Left ventricle myocardium inferior (tissue), 1 donor: ENCODE data around the gene PTPRC. TPM values are rescaled to one million over a fixed set of nuclear protein-coding genes. Genes with fewer than 3 reads are reported as not detected.

ENCODE experiments used
- DNase-seq: peaks from one replicate; pipeline ENCODE4 v3.0.0-alpha.2; 2020
- H3K27ac ChIP-seq: fragments of 200-600 bp; replicated peaks from 2 replicates; pipeline ENCODE4 v1.8.0; 2021
- H3K27me3 ChIP-seq: fragments of 200-600 bp; 2 replicates; pipeline ENCODE4 v1.8.0; 2021; ENCODE audit warnings: low read depth
- H3K36me3 ChIP-seq: fragments of 200-600 bp; 2 replicates; pipeline ENCODE4 v1.8.0; 2021
- H3K4me1 ChIP-seq: fragments of 200-600 bp; 2 replicates; pipeline ENCODE4 v1.8.0; 2021
- H3K4me3 ChIP-seq: fragments of 200-600 bp; 2 replicates; pipeline ENCODE4 v1.8.0; 2021; ENCODE audit warnings: mild to moderate bottlenecking, moderate library complexity
- H3K9me3 ChIP-seq: fragments of 200-600 bp; replicated peaks from 2 replicates; pipeline ENCODE4 v1.8.0; 2021
- intact Hi-C: fragments of 100-400 bp; cut with micrococcal nuclease; formaldehyde crosslinking; loops from one replicate; pipeline ENCODE4 v1.11.0; 2022
- total RNA-seq: library from RNA; stranded (reverse); fragmentation: NEBNext Ultra II Directional; extraction: Animal tissue kit (Norgen Biotek cat#: 25700); gene quantifications from one replicate; pipeline ENCODE4 v1.2.1, GENCODE V29; 2021
- TF ChIP-seq, protein P1 (sequence below): fragments of 200-600 bp; IDR thresholded peaks from 2 replicates; pipeline ENCODE4 v1.8.0; 2021; ENCODE audit warnings: antibody characterized with exemption, mild to moderate bottlenecking, borderline replicate concordance
- donor health status: DM: no; HTN: yes; CAD: no; lungs with severe emphysema.

The PTPRC gene
- total RNA-seq, 1 donor from 2014 or later, result 7.5 TPM

DNA sequence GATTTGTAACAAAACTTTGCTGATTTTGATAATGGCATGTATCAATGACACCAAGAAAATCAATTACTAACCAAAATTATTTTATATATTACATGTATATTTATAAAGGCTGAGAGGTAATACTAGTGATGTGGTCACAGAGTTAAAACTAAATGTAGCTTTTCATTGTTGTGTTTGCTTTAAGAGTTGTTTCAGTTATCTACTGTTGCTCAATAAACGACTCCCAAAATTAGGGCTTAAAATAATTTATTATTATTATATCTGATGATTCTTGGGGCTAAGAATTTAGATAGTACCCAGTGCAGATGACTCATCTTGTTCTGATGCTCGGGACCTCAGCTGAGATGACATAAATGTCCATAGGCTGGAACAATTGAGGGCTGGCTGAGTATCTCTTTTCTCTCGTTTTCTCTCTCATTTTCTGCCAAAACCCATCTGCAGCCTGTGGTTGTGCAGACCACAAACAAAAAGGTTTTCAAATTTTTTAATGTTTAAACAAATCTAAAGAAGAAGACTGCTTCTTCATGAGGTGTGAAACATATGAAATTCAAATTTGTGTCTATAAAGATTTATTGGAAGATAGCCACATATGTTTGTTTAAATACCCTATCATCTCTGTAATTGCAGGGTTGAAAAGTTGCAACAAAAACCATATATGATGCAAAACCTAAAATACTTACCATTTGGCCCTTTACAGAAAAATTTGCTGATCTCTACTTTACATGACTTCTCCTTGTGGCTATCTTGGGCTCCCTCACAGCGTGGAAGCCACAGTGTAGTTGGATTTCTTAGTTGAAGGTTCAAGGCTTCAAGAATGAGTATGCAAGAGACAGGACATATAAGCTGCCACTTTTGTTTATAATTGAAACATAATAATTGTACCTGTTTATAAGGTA, 14.8 kb upstream of the PTPRC start:
- TF ChIP-seq, protein P1, sequence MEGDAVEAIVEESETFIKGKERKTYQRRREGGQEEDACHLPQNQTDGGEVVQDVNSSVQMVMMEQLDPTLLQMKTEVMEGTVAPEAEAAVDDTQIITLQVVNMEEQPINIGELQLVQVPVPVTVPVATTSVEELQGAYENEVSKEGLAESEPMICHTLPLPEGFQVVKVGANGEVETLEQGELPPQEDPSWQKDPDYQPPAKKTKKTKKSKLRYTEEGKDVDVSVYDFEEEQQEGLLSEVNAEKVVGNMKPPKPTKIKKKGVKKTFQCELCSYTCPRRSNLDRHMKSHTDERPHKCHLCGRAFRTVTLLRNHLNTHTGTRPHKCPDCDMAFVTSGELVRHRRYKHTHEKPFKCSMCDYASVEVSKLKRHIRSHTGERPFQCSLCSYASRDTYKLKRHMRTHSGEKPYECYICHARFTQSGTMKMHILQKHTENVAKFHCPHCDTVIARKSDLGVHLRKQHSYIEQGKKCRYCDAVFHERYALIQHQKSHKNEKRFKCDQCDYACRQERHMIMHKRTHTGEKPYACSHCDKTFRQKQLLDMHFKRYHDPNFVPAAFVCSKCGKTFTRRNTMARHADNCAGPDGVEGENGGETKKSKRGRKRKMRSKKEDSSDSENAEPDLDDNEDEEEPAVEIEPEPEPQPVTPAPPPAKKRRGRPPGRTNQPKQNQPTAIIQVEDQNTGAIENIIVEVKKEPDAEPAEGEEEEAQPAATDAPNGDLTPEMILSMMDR, result no peak
- Histone ChIP-seq H3K4me3 (no peak overlapping the region), H3K4me1 (no peaks in the 10 kb centered on the region), H3K27ac (no peak overlapping the region), H3K36me3 (no peaks in the 10 kb centered on the region), H3K27me3 (no peaks in the 10 kb centered on the region), H3K9me3 (no peaks in the 10 kb centered on the region)
- DNase-seq, result no peak
- intact Hi-C loops, result no loop called here

DNA sequence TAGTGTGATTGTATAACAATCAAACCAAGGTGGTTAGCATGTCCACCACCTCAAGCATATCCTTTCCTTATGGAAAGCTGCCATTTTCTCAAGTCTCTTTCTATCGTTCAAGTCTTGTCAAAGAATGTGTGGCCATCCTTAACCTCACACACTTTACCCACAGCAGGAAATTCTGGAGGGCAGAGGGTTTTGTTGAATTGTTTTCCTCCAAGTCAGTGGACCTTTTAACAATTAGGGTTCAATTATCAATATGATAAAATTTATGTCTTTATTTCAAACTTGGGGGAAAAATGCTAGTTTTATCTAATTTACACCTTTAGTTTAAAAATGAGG, 14.2 kb upstream of the PTPRC start:
- no peak overlapping the region for H3K4me3 ChIP-seq

DNA sequence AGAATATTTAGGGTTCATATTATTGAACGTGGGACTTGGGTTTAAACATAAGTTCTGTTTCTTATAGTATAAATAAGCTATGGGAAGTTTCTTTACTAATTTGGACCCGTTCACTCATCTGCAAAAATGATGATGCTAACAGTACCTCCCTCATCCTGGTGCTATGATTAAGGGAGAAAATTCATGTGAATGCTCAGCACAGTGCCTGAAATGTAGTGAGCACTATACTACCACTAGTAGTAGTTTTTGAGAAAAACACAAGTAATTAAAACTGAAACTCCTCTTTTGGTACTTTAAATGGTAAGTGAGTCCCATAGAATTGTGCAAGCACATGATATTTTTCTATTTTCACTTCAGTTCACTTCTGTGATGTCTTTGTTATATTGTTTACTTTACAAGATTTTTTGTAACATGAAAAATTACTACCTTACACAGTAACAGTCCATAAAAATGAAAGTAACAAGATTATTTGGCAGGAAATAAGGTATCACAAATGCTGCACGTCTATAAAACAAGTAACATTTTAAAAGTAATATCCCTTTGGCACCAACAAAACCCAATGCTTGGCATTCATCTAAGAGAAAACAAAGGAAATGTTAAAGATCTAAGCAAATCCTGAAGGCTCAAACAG, 11.3 kb upstream of the PTPRC start:
- intact Hi-C loops, result no loop called here
- H3K27ac ChIP-seq, result no peak overlapping the region

More for the DNA sequence above, 14.2 kb upstream of the PTPRC start:
- TF ChIP-seq, protein P1, result no peak
- intact Hi-C loops, result no loop called here
- H3K4me1 ChIP-seq, result no peaks in the 10 kb centered on the region
- H3K9me3 ChIP-seq, result no peaks in the 10 kb centered on the region
- H3K27ac ChIP-seq, result no peak overlapping the region
- no peaks in the 10 kb centered on the region for H3K36me3 ChIP-seq
- H3K27me3 ChIP-seq, result no peaks in the 10 kb centered on the region
- no peak for DNase-seq

DNA sequence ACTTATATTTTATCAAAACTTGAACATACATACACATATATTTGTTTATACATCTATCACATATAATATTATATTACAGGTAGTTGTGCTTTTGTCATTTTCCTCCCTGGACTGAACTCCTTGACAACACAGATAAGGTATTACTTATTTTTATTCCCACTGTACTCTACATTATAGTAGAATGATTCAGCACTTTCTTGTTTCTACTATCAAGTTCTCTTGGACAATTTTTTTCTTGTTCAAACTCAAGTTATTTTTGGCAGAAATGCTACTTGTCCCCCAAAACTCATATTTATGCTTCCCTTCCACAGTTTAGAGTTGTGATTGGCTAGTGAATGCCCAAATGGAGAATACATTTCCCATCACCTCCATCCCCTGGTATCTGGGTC, 10.8 kb upstream of the PTPRC start:
- no peak overlapping the region for H3K27ac ChIP-seq
- H3K36me3 ChIP-seq, result no peaks in the 10 kb centered on the region
- TF ChIP-seq, protein P1, result no peak
- no peak for DNase-seq
- H3K4me1 ChIP-seq, result no peaks in the 10 kb centered on the region
- H3K9me3 ChIP-seq, result no peaks in the 10 kb centered on the region
- intact Hi-C loops, result no loop called here
- H3K27me3 ChIP-seq, result no peaks in the 10 kb centered on the region
- no peak overlapping the region for H3K4me3 ChIP-seq

More for the DNA sequence above, 11.3 kb upstream of the PTPRC start:
- Histone ChIP-seq H3K27me3 (no peaks in the 10 kb centered on the region), H3K36me3 (no peaks in the 10 kb centered on the region), H3K9me3 (no peaks in the 10 kb centered on the region), H3K4me1 (no peaks in the 10 kb centered on the region), H3K4me3 (no peak overlapping the region)
- TF ChIP-seq, protein P1, result no peak
- no peak for DNase-seq

DNA sequence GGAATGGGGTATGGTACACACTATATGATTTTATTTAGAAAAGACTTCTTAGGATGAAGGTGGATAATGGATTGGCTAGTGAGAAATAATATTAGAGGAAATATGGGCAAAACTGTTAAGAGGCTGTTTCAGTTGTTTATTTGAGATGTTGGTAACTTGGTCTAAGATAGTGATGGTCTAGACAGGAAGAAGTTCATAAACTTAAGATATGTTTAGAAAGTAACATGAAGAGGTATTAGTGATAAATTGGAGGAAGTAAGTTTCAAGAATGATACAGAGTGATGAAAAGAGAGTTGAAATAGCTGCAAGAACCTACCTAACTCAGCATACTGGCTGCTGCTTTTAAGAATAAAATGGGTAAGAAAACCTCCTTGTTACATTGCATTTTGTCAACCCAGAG, 9.2 kb upstream of the PTPRC start:
- H3K27ac ChIP-seq, result no peak overlapping the region
- DNase-seq, result no peak
- TF ChIP-seq, protein P1, result no peak

More for the DNA sequence above, 9.2 kb upstream of the PTPRC start:
- intact Hi-C loops, result no loop called here
- Histone ChIP-seq H3K4me1 (no peaks in the 10 kb centered on the region), H3K36me3 (no peaks in the 10 kb centered on the region), H3K4me3 (no peak overlapping the region), H3K9me3 (no peaks in the 10 kb centered on the region), H3K27me3 (no peaks in the 10 kb centered on the region)
